Body of pancreas (tissue), 4 donors: ENCODE results near the gene SF3B3. TPM values are rescaled to one million over a fixed set of nuclear protein-coding genes. Genes with fewer than 3 reads are reported as not detected.

Source experiments
- ATAC-seq: fragments of 150-250 bp; one replicate; pipeline ENCODE4 v1.9.1; 2016
- DNase-seq, 4 donors: peaks; one replicate each; pipeline ENCODE4 v3.0.0-alpha.2; 2019
- H3K27ac ChIP-seq, 4 donors: fragments of 200-600 bp; sonication (generic); 1 replicate in 3 of 4; 2 replicates in 1 of 4; pipeline versions ENCODE4 v1.5.1 to v1.6.1; 2016 to 2019; ENCODE audit warnings: mild to moderate bottlenecking in 1 of 4, mixed read lengths in 1 of 4, moderate library complexity in 1 of 4
- H3K27me3 ChIP-seq, 2 donors: fragments of 200-600 bp; sonication (generic); one replicate each; pipeline ENCODE4 v1.6.0; 2016; ENCODE audit warnings: mild to moderate bottlenecking in 1 of 2
- H3K36me3 ChIP-seq, 2 donors: fragments of 200-600 bp; sonication (generic); replicated peaks in 1 of 2; 2 replicates each; pipeline ENCODE4 v1.5.1; 2016; ENCODE audit warnings: low read depth in 2 of 2; ENCODE audit not compliant: insufficient read depth in 1 of 2
- H3K4me1 ChIP-seq: fragments of 200-600 bp; sonication (generic); one replicate; pipeline ENCODE4 v1.6.0; 2016
- H3K4me3 ChIP-seq, 2 donors: fragments of 200-600 bp; sonication (generic); 1 replicate in 1 of 2; 2 replicates in 1 of 2; pipeline ENCODE4 v1.5.1; 2016 to 2019
- H3K9me3 ChIP-seq, 3 donors: fragments of 200-600 bp; sonication (generic); 1 replicate in 2 of 3; 2 replicates in 1 of 3; pipeline ENCODE4 v1.5.1; 2016
- POLR2A ChIP-seq, 3 donors: fragments of 450-650 bp; IDR thresholded peaks; one replicate each; pipeline ENCODE4 v1.6.1; 2016; ENCODE audit warnings: antibody characterized with exemption in 3 of 3, mild to moderate bottlenecking in 2 of 3
- WGBS, 2 donors: methylation state at CpG; one replicate each; pipeline ENCODE4 v1.1.5; 2017; 5-methylcytosine and 5-hydroxymethylcytosine counted together
- intact Hi-C: fragments of 100-400 bp; cut with DNase I; formaldehyde crosslinking; loops from one replicate; pipeline ENCODE4 v1.15.1; 2023
- total RNA-seq, 2 donors: library from RNA; depleted of rRNA; stranded (reverse); fragments of >200 nt; gene quantifications; one replicate each; pipeline ENCODE4 v1.1.0, GENCODE V29; 2016
- TF ChIP-seq, protein P1 (sequence below), 7 experiments: fragments of 450-650 bp in 4 of 7; fragments of 200-600 bp in 3 of 7; sonication (generic) in 3 of 7; IDR thresholded peaks; one replicate each; pipeline ENCODE4 v1.5.1; 2016 to 2019; ENCODE audit warnings: antibody characterized with exemption in 7 of 7

SF3B3 gene
- total RNA-seq, 2 donors from 2014 or later = 47.5 to 53.4 TPM

DNA sequence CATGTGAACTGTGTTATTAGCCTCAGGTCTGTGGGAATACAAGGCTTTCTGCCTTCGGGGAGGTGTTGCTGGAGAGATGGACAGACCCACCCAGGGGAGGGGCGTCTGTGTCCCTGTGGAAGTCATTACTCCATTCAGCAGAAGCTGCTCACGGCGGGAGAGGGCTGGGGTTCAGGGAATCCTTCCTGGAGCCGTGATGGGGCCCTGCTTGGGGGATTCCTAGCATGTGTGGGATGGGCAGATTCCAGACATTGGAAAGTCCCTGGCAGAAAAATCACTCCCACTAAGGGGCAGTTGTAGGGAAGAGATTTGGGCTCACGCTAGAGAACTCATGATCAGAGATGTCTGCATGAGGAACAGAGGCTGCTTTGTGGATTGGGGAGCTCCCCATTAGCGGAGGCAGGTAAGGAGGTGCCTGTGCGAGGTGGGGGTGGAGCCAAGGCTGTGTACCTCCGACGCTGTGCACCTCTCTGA is 66.4 kb downstream of the SF3B3 start:
- no peaks in the 10 kb centered on the region for H3K9me3 ChIP-seq
- ATAC-seq (peak; percentile 69), DNase-seq (peak; percentile 29 to 62 (median 30))
- peaks cover 31% of the 10 kb centered on the region for H3K4me1 ChIP-seq
- H3K27ac ChIP-seq = peak overlapping the region in 3 of 4 donors; percentile 47 to 72 (median 58)
- no peaks in the 10 kb centered on the region for H3K27me3 ChIP-seq
- WGBS, 2 donors = 29 to 32% methylated on average over 9 to 10 of the region's 10 CpGs
- TF ChIP-seq, protein P1, sequence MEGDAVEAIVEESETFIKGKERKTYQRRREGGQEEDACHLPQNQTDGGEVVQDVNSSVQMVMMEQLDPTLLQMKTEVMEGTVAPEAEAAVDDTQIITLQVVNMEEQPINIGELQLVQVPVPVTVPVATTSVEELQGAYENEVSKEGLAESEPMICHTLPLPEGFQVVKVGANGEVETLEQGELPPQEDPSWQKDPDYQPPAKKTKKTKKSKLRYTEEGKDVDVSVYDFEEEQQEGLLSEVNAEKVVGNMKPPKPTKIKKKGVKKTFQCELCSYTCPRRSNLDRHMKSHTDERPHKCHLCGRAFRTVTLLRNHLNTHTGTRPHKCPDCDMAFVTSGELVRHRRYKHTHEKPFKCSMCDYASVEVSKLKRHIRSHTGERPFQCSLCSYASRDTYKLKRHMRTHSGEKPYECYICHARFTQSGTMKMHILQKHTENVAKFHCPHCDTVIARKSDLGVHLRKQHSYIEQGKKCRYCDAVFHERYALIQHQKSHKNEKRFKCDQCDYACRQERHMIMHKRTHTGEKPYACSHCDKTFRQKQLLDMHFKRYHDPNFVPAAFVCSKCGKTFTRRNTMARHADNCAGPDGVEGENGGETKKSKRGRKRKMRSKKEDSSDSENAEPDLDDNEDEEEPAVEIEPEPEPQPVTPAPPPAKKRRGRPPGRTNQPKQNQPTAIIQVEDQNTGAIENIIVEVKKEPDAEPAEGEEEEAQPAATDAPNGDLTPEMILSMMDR (IDR thresholded peaks at IDR 0.05) = no peak
- TF ChIP-seq POLR2A (IDR thresholded peaks at IDR 0.05) = peak in 2 of 3 donors; percentile 23 to 25
- intact Hi-C loops = no loop called here
- no peak overlapping the region for H3K4me3 ChIP-seq
- no peaks in the 10 kb centered on the region for H3K36me3 ChIP-seq

DNA sequence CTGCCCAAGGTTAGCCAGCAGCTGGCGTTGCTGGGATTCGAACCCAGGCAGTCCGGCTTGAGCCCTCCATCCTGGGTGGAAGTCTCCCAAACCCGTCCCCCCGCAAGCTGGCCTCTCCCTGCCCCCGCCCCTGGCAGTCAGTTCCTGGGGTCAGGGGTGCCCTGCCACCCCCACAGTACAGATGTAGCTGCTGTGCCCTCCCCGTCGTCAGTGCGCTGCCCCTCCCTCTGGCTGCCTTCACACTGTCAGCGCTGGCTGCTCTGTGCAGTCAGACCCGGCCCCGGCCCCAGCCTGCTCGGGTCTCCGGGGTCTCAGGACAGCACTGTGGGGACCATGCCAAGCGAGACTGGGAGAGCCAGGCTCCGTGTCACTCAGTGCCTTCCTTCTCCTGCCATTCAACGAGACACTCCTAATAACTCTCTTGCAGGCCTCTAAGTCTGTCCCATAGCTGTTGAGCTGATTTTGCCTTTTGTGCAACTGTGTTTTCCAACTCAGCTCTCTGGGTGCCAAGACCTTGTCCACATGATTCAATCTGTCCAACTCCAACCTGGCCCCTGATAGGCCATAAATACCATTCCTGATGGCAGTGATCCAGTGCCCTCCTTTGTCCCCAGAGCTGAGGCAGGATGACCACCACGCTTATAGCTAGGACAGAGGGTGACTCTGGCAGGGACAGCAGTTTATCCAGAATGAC is 67.3 kb downstream of the SF3B3 start:
- intact Hi-C loops = no loop called here
- H3K36me3 ChIP-seq = no peaks in the 10 kb centered on the region
- H3K4me1 ChIP-seq = peaks cover 32% of the 10 kb centered on the region
- H3K9me3 ChIP-seq = no peaks in the 10 kb centered on the region
- H3K4me3 ChIP-seq = no peak overlapping the region
- no peaks in the 10 kb centered on the region for H3K27me3 ChIP-seq
- TF ChIP-seq POLR2A (IDR thresholded peaks at IDR 0.05) = no peak
- TF ChIP-seq, protein P1 (IDR thresholded peaks at IDR 0.05) = no peak
- peak in 2 of 4 donors; percentile 18 to 22 for DNase-seq
- peak overlapping the region in 3 of 4 donors; percentile 47 to 72 (median 58) for H3K27ac ChIP-seq
- peak; percentile 17 for ATAC-seq
- WGBS, 2 donors = 63 to 70% methylated on average over 9 to 13 of the region's 18 CpGs

DNA sequence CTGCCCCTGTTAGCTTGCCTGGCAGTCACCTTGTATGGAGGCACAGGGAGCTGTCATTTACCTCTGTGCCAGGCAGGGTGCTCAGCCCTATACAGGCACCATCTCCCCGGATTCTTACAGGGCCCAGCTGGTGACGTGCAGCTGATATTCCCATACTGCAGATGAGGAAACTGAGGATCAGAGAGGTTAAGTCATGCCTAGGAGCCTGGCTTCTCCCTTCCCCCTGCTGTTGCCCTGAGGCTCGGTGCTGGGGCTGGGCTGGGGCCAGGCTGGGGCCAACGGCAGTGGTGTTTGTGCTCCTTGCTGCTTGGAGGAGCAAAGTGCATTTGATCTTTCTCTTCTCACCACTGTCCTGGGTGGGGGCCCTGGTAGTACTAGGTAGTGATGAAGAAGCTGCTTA is 68.0 kb downstream of the SF3B3 start:
- ATAC-seq (no peak), DNase-seq (no peak)
- peaks cover 32% of the 10 kb centered on the region for H3K4me1 ChIP-seq
- WGBS, 2 donors = 73 to 100% methylated on average over 1 to 4 of the region's 4 CpGs
- TF ChIP-seq, protein P1 (IDR thresholded peaks at IDR 0.05) = no peak
- no peak overlapping the region for H3K4me3 ChIP-seq
- H3K36me3 ChIP-seq = no peaks in the 10 kb centered on the region
- H3K9me3 ChIP-seq = no peaks in the 10 kb centered on the region
- H3K27me3 ChIP-seq = no peaks in the 10 kb centered on the region
- intact Hi-C loops = no loop called here
- H3K27ac ChIP-seq = peak overlapping the region in 2 of 4 donors; percentile 58 to 72

DNA sequence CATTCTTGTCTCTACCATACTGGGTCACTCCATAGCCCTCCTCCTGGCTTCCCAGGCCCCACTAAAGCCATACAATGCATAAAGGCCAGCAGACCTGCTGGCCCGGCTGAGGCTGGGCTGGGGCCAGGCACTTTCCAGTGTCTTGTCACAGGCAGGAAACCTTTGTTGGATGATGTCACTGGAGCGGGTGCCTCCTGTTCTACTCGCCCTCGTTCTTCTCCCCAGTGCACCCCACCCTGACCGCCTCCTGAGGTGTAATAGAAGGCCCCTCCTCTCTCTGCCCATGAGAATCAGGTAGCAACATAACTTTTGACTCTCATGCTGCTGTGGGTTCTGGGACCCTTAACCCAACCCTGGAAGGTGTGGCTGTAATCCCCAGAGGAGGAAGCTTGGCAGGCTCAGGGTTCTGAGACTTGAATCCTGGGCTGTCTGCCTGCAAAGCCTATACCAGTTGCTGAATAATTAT is 68.5 kb downstream of the SF3B3 start:
- Histone ChIP-seq H3K4me1 (peaks cover 32% of the 10 kb centered on the region), H3K9me3 (no peaks in the 10 kb centered on the region), H3K4me3 (no peak overlapping the region), H3K27ac (peak overlapping the region in 2 of 4 donors; percentile 58 to 72), H3K27me3 (no peaks in the 10 kb centered on the region), H3K36me3 (no peaks in the 10 kb centered on the region)
- 72 to 83% methylated on average over 3 to 5 of the region's 5 CpGs for WGBS, 2 donors
- DNase-seq (peak in 1 of 4 donors; percentile 21), ATAC-seq (no peak)
- intact Hi-C loops = no loop called here
- TF ChIP-seq POLR2A (IDR thresholded peaks at IDR 0.05) = no peak
- TF ChIP-seq, protein P1 (IDR thresholded peaks at IDR 0.05) = no peak
